SK-N-SH treated with all-trans-retinoic acid at 6 μM for 48 hours (cell line): ENCODE results near the gene KCNT1.

Source experiments
- ATAC-seq: fragments of 200-7000 bp; cut with Tn5 transposase; 3 replicates; pipeline ENCODE4 v1.9.1; 2020; ENCODE audit warnings: mild to moderate bottlenecking, moderate library complexity
- ARNTL ChIP-seq: fragments of 450-650 bp; formaldehyde crosslinking; IDR thresholded peaks from 2 replicates; pipeline ENCODE4 v1.5.0; 2020; ENCODE audit warnings: low read depth, mild to moderate bottlenecking, moderate library complexity, borderline replicate concordance
- ISL1 ChIP-seq: fragments of 250-450 bp; sonication (Bioruptor Pico); IDR thresholded peaks from 2 replicates; pipeline ENCODE4 v2.1.2; 2022; ENCODE audit warnings: mild to moderate bottlenecking, moderate library complexity
- OSR1 ChIP-seq: fragments of 250-450 bp; sonication (Bioruptor Pico); IDR thresholded peaks from 2 replicates; pipeline ENCODE4 v1.8.0; 2022; ENCODE audit warnings: moderate library complexity, mild to moderate bottlenecking, inconsistent platforms
- PATZ1 ChIP-seq: fragments of 250-450 bp; sonication (Bioruptor Pico); IDR thresholded peaks from 2 replicates; pipeline ENCODE4 v1.8.0; 2020; ENCODE audit warnings: mild to moderate bottlenecking, moderate library complexity, borderline replicate concordance
- POU6F1 ChIP-seq: fragments of 250-450 bp; sonication (Bioruptor Pico); IDR thresholded peaks from 2 replicates; pipeline ENCODE4 v1.8.0; 2021; ENCODE audit warnings: low read depth, mild to moderate bottlenecking, moderate library complexity, borderline replicate concordance
- PPARA ChIP-seq: fragments of 250-450 bp; sonication (Bioruptor Pico); IDR thresholded peaks from 2 replicates; pipeline ENCODE4 v1.5.0; 2020; ENCODE audit warnings: mild to moderate bottlenecking, borderline replicate concordance
- RARB ChIP-seq: fragments of 250-450 bp; sonication (Bioruptor Pico); IDR thresholded peaks from 2 replicates; pipeline ENCODE4 v1.8.0; 2021; ENCODE audit warnings: mild to moderate bottlenecking, moderate library complexity
- SNAI2 ChIP-seq: fragments of 250-450 bp; sonication (Bioruptor Pico); IDR thresholded peaks from 2 replicates; pipeline ENCODE4 v1.5.0; 2020; ENCODE audit warnings: mild to moderate bottlenecking, moderate library complexity
- TOX ChIP-seq: fragments of 250-450 bp; sonication (Bioruptor Pico); IDR thresholded peaks from 2 replicates; pipeline ENCODE4 v1.8.0; 2021; ENCODE audit warnings: mild to moderate bottlenecking, moderate library complexity, borderline replicate concordance
- ZFP3 ChIP-seq: fragments of 250-450 bp; sonication (Bioruptor Pico); IDR thresholded peaks from 2 replicates; pipeline ENCODE4 v1.5.0; 2020; ENCODE audit warnings: mild to moderate bottlenecking, moderate library complexity
- ZFP30 ChIP-seq: fragments of 450-650 bp; formaldehyde crosslinking; IDR thresholded peaks from 2 replicates; pipeline ENCODE4 v1.5.0; 2022; ENCODE audit warnings: mild to moderate bottlenecking, moderate library complexity
- ZNF565 ChIP-seq: fragments of 450-650 bp; formaldehyde crosslinking; conservative IDR thresholded peaks from 2 replicates; pipeline ENCODE4 v1.5.0; 2020; ENCODE audit warnings: low read depth, mild to moderate bottlenecking, moderate library complexity
- ZNF70 ChIP-seq: fragments of 450-650 bp; formaldehyde crosslinking; IDR thresholded peaks from 2 replicates; pipeline ENCODE4 v1.5.0; 2020; ENCODE audit warnings: mild to moderate bottlenecking, moderate library complexity
- ZNF8 ChIP-seq: fragments of 450-650 bp; formaldehyde crosslinking; IDR thresholded peaks from 2 replicates; pipeline ENCODE4 v1.5.0; 2020; ENCODE audit warnings: mild to moderate bottlenecking, moderate library complexity
- TF ChIP-seq, protein P1 (sequence below): fragments of 250-450 bp; sonication (Bioruptor Pico); IDR thresholded peaks from 2 replicates; pipeline ENCODE4 v1.5.0; 2020; ENCODE audit warnings: mild to moderate bottlenecking, moderate library complexity

KCNT1 gene

DNA sequence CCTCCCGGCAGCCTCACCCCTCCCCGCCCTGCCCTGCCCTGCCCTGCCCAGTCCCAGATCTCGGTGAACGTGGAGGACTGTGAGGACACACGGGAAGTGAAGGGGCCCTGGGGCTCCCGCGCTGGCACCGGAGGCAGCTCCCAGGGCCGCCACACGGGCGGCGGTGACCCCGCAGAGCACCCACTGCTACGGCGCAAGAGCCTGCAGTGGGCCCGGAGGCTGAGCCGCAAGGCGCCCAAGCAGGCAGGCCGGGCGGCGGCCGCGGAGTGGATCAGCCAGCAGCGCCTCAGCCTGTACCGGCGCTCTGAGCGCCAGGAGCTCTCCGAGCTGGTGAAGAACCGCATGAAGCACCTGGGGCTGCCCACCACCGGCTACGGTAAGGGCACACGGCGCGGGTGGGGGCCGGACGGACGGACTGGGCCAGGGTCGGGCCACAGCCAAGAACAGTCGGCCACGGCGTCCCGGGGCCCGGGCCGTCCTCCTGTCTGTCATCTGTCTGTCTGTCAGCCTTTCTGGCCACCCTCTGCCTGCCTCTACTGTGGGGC lies 84.2 kb downstream of the KCNT1 start (continued):
- no peak for TF ChIP-seq POU6F1 (CRISPR knock-in tag)
- no peak for TF ChIP-seq ARNTL (CRISPR knock-in tag)
- no peak for TF ChIP-seq ZNF70 (CRISPR knock-in tag)
- no peak for TF ChIP-seq ZNF565 (CRISPR knock-in tag)
- TF ChIP-seq, all 23 proteins: peak for 0

DNA sequence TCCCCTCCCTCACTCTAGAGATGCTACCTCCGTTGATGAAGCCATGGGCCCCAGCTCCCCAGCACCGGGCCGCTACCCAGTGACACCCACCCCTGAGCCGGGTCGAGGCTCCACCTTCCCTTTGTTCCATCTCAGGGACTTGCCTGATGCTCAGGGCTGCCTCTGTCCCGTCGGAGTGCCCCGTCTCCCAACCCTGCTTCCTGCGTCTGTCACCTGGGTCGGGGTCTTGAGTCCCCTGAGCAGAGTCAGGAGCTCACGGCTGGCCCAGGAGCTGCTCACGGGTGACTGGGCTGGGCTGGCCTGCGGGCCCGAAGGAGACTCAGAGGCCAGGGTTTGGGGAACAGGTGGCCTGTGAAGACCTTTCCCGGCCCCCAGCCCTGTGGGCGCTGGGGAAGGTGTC lies 85.3 kb downstream of the KCNT1 start:
- TF ChIP-seq ISL1 (CRISPR knock-in tag) (no peak), ZNF70 (CRISPR knock-in tag) (peak; percentile 88)
- ATAC-seq = no peak

GRCh38 chr9:135787776-135788575 lies 86.0 kb downstream of the KCNT1 start:
- TF ChIP-seq PPARA (CRISPR knock-in tag) (no peak), POU6F1 (CRISPR knock-in tag) (no peak), ZNF70 (CRISPR knock-in tag) (no peak), ARNTL (CRISPR knock-in tag) (no peak), RARB (CRISPR knock-in tag) (no peak), ZFP3 (CRISPR knock-in tag) (no peak), SNAI2 (CRISPR knock-in tag) (no peak)
- TF ChIP-seq, protein P1, sequence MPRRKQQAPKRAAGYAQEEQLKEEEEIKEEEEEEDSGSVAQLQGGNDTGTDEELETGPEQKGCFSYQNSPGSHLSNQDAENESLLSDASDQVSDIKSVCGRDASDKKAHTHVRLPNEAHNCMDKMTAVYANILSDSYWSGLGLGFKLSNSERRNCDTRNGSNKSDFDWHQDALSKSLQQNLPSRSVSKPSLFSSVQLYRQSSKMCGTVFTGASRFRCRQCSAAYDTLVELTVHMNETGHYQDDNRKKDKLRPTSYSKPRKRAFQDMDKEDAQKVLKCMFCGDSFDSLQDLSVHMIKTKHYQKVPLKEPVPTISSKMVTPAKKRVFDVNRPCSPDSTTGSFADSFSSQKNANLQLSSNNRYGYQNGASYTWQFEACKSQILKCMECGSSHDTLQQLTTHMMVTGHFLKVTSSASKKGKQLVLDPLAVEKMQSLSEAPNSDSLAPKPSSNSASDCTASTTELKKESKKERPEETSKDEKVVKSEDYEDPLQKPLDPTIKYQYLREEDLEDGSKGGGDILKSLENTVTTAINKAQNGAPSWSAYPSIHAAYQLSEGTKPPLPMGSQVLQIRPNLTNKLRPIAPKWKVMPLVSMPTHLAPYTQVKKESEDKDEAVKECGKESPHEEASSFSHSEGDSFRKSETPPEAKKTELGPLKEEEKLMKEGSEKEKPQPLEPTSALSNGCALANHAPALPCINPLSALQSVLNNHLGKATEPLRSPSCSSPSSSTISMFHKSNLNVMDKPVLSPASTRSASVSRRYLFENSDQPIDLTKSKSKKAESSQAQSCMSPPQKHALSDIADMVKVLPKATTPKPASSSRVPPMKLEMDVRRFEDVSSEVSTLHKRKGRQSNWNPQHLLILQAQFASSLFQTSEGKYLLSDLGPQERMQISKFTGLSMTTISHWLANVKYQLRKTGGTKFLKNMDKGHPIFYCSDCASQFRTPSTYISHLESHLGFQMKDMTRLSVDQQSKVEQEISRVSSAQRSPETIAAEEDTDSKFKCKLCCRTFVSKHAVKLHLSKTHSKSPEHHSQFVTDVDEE (CRISPR knock-in tag) = no peak
- no peak for ATAC-seq

DNA sequence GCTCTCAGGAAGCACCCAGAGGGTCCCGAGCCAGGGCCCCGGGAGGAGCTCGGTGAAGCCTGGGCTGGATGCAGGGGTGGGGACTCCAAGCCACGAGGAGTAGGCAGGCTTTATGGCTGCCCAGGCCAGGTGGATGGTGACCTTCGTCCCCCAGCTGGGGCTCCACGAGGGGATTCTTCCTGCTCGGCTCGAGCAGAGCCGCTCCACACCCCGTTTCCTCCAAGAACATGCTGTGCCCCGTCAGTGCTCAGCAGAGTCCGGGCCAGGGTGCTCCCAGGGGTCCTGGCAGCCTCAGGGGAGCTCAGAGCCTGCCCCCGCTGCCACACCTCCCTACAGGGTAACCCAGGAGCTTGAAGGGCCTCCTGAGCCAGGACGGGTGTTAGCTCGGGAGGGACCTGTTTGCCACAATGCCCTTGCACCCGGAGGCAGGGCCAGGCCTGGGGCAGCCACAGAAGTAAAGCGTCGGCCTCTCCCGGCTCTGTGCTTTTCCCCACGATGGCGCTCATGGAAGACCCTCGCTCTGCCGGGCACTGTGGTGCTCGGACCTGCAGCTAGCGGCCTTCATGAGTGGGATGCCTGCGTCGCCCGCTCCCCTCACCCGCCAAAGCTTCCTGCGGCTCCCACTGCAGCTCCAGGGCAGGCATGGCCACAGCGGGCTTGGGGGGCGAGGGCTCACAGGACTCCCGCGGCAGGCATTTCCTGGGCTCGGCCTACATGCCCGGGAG lies 86.8 kb downstream of the KCNT1 start:
- TF ChIP-seq RARB (CRISPR knock-in tag) (no peak), OSR1 (CRISPR knock-in tag) (no peak), PATZ1 (CRISPR knock-in tag) (no peak), TOX (no peak), ZFP30 (no peak)
- ATAC-seq = no peak

- no peak for ATAC-seq
- TF ChIP-seq ZNF8 (CRISPR knock-in tag) = no peak
- TF ChIP-seq ZFP30 = no peak
- no peak for TF ChIP-seq OSR1 (CRISPR knock-in tag)
- TF ChIP-seq TOX = no peak
Observed at GRCh38 chr9:135789838-135790291, 87.9 kb downstream of the KCNT1 start.
